Activated gamma-delta T cell treated with Interleukin-2 at 50 U/mL for 16 hours (primary cell): ENCODE measurements around the gene MORN4.
"Not testable (repeated sequence)": the region's sequence is repeated elsewhere in the genome, so short reads cannot be mapped to it uniquely, and the experiment has no call there.

Source experiments
- DNase-seq: peaks from one replicate; pipeline ENCODE4 v3.0.0-alpha.2; 2020

MORN4 gene

DNA sequence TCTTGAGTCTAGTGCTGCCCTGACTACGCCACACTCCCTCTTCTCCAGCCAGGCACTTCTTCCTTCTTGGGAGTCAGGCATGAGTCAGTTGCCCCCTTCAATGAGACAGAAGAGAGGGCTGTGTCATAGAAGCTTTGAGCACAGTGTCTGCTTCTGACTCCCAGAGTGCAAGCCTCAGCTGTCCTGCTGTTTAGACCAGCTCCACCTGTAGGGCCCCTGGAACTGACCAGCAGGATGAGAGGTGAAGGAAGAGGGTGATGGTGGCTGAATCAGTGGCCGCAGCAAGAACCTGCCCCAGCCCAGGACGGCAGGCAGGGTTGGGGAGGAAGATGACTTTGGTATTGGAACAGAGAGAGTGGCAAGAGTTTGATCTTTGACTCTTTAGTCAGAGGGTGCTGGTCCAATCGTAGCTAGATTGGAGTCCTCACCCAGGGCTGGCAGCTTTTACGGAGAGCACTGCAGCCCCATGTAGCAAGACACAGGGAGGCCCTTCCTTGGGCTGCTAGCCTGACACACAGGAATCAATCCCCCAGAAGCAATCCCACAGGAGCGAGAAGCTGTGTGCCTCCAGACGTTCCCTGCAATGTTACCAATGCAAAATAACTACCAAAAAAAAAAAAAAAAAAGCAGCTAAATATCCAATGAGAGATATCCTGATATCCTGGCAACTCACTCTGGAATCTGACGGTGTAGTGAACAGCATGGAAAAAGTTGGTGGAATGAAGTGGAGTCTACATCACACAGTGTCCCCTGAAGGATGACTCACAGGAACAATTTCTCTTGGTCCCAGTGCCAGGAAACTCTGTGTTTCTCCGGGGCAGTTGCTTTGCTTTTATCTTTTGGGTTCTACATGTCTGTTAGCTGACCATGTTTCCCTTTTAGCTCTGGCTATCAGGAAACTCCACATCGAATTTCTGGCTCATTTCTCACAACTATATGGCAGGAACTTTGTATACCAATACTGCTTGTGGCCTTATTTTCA is 36.9 kb downstream of the MORN4 start:
- DNase-seq: no peak

DNA sequence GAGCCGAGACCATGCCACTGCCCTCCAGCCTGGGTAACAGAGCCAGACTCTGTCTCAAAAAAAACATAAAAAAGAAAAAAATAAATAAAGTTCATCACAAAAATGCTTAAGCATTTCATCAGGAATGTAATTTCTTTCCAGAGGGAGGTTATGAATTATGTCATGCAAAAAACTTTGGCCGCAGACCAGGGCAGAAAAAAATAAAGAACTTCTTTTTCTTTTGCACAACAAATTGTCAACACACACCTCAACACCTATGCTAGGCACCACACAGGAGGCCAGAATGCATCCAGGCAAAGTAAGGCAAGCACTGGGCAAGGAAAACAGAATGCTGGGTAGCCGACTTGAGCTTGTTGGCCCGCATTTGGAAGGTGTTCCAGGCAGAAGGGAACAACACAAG is 39.9 kb downstream of the MORN4 start:
- DNase-seq: no peak

DNA sequence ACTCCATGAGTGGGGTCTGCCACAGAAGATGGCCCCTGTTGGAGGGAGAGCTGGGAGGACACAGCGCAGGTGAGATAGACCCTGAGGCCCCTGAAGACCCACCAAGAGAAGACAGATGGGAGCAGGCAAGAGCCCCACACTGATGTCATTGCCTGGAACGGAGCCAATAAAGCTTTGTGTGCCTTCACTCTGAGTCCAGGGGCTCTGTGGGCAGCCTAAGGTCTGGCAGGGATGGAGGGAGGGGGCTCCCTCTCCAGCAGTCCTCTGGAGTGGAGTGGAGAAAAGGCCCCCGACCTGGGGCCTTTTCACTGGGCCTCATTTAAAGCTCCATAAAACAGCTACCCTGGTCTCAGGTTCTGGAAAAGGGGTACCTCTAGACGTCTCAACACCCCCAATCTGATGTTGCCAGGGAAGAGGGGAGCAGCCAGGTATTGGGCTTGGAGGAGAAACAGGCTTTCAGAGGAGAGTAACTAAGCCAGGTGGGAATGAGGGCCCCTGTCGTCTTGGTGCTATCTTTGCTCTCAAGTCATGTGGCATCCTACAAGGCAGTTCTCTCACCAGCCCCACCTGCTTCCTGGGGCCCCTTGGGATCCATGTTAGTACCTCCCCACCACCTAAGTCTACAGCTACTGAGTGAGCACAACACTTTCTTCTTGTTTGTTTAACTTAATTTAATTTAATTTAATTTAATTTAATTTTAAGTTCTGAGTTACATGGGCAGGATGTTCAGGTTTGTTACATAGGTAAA is 42.4 kb downstream of the MORN4 start:
- no peak for DNase-seq

DNA sequence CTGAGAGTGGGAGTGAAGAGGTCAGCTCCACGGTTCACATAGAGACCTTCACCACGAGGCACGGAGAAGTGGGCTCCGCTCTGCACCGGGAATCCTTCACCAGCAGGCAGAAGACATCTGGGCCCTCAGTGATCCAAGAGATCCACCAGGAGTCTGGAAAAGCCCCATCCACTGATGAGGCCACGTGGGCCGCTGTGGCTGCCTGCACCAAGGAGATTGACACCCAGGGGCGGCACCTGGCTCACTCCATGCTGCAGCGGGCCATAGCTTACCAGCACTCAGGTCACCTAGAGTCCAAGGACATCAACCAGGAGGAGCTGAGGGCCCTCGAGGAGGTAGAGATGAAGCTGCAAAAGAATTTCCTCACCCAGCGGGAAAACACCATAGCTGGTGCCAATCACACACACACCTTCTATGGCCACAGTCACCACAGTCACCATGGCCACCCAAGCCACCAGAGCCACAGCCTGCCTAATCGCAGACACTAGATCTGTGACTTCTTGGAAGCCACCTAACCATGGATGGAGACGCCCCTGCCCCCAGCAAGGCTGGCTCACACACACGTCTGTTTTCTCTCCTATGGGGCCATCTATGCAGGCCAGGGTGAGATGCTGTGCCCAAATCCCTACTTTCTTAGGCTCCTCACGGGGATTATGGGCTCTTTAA is 43.1 kb downstream of the MORN4 start:
- no peak for DNase-seq

DNA sequence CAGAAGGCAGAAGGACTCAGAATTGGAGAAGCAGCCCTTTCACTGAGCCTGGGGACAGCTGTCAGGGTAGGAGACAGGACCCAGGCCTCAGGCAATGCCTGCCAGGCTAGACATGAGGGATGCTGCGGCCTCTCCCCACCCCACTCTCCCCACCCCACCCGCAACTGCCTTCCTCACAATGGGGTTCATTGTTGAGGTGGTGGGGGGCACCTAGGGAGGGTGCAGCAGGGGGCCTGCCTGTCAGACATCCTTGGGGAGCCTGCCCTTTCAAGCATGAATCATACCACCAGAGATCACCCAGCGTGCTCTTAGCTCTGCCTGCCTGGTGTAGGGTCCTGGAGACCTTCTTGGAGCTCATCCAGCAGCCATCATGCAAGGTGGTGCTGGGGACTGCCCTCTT is 43.8 kb downstream of the MORN4 start, which contains the start of gene C10orf62:
Gene C10orf62 (plus strand): TSS at position 243 of the 400 bp plus-strand sequence. CDS start 177 bp downstream, outside the sequence.
- no peak for DNase-seq

DNA sequence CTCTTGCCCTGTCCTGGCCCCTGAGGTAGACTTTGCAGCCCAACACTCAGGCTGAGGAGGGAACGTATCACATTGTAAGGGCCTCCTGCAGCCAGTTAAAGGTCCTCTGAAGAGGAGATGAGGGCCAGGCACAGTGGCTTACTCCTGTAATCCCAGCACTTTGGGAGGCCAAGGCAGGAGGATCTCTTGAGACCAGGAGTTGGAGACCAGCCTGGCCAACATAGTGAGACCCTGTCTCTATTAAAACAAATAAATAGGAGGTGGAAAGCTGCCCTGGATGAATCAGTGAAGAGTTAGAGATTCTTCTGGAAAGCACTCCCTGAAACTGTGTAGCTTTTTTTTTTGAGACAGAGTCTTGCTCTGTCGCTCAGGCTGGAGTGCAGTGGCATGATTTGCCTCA is 46.1 kb downstream of the MORN4 start:
- no peak for DNase-seq

DNA sequence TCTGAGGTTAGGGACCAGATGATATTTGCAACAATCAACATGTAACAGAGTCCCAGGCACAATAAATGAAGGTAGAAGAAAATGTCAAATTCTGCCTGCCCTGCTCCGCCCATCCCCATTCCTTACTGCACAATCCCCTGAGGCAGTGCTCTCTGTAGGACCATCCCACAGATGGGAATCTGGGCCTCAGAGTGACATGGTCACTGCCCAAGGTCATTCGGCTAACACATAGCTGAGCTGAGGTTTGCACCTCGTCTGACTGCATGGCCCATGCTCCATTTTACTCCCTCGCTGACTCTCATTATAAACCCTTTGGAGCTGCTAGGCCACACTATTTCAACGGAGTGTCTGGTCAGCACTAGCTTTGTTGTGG is 47.9 kb downstream of the MORN4 start:
- DNase-seq: no peak

DNA sequence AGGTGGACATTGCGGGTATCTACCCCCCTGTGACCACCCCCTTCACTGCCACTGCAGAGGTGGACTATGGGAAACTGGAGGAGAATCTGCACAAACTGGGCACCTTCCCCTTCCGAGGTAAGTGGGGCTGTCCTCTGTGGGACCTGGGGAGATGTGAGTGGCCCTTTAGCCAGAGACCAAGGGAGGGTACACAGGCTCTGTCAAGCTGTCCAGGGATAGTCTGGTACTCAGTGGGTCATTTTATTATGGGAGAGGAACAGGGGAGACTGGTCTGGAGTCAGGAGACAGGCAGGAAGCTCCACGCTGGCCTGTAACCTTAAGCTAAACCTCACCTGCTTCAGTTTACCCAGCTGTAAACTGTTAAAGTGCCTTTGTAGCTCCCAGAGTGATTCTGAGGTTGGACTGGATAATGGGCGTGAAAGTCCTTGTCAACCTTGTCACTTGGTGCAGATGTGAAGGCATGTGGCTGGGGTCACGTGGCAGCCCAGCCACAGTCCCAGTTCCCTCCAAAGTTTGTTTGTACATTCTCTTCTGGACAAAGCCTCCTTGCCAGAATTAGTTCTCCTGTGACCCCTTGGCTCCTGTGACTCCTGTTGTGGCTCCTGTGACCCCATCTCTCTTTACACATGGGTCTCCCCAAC is 48.4 kb downstream of the MORN4 start:
- no peak for DNase-seq

DNA sequence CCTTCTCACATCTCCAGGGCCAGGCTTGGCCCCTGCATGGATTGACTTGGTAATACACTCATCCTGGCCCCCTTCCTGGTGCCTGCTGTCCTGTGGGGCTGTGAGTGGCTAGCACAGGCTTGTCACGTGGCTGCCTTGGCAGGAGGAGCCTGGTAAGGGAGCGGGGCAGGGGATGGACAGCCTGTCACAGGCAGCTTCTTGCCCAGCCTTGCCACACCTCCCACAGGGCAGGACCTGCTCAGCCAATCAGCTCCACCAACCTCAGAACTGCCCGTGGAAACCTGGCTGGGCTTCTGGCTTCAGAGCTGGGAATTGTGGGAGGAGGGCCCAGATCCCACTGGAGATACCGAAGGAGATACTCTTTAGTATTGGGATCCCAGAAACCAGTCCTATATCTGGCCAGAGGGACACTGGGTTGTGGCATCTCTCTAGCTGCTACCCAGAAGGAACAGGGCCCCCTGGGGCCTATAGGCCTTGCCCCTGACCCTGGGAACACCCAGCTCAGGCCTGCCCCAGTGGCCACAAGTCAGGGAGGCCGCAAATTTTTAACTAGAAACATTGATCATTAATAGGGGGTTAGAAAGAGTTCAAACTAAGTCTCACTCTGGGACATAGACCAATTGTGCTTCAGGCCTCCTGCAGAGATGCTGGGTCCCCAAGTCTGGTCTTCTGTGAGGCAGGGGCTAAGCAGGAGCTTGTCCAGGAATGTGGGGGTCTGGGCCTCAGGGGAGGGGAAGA is 49.1 kb downstream of the MORN4 start, which contains the start of gene HOGA1:
Gene HOGA1 (plus strand): TSS at position 330 of the 738 bp plus-strand sequence. CDS start 315 bp downstream, at position 645.
- no peak for DNase-seq

DNA sequence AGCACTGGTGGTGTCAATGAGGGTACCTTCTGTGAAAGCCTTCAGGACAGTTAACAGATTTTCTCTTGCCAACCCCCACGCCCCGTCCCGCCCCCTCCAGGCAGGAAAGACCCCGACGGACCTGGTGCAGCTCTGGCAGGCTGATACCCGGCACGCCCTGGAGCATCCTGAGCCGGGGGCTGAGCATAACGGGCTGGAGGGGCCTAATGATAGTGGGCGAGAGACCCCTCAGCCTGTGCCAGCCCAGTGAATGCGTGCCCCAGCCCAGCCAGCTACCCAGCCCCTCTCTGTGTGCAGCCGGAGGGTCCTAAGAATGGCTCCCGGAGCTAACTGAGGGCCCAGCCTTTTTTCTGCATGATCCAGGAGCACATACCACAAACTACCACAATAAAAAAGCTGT is 49.8 kb downstream of the MORN4 start:
- no peak for DNase-seq

DNA sequence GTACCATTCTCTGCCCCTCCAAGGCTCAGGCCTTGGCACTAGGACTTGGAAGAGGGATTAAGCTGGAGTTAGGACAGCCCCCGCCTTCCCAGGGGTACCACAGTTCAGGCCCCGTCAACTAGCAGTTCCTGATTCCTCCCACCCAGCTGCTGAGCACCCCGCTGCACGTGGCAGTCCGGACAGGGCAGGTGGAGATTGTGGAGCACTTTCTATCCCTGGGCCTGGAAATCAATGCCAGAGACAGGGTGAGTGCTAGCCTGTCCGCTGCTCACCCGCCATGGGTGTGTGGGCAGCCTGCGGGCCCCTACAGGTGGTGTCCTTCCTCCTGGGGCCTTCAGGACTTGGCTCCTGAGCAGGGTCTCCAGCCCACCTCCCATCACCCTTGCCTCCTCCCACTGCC is 51.1 kb downstream of the MORN4 start:
- DNase-seq: no peak

DNA sequence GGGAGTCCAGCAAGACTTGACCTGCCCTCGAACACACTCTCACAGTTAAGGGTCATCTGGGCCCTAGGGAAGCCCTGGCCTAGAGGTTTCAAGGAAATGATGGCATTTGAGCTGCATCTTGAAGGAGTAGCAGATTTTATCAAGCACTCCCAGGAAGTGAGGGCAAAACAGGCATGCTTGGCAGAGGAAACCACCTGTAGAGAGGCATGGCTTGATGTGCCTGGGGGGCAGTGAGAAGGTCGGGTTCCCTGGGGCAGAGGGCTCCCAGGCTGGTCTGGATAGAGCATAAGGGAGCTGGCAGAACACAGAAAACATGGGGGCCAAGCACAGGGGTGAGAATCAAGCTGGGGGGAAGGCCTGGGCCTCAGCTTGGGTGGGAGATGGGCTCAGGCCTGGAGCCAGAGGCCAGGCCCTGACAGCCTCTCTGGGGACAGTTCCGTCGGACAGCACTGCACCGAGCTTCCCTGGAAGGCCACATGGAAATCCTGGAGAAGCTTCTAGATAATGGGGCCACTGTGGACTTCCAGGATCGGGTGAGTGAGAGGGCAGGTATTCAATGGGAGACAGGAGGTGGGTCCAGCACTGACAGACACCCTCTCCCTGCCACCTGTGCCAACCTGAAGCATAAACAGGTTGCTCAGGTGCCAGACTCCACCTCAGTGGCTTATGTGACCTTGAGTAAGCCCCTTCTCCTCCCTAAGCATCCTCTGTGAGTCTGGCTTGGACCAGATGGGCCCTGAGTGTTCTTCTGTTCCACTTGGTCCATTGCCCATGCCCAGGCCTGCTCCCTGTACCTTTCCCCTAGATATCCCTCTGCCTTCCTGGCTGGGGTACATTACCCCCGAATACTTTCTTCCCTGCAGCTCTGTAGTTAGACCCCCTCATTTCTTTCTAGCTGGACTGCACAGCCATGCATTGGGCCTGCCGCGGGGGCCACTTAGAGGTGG is 52.6 kb downstream of the MORN4 start:
- DNase-seq: no peak

DNA sequence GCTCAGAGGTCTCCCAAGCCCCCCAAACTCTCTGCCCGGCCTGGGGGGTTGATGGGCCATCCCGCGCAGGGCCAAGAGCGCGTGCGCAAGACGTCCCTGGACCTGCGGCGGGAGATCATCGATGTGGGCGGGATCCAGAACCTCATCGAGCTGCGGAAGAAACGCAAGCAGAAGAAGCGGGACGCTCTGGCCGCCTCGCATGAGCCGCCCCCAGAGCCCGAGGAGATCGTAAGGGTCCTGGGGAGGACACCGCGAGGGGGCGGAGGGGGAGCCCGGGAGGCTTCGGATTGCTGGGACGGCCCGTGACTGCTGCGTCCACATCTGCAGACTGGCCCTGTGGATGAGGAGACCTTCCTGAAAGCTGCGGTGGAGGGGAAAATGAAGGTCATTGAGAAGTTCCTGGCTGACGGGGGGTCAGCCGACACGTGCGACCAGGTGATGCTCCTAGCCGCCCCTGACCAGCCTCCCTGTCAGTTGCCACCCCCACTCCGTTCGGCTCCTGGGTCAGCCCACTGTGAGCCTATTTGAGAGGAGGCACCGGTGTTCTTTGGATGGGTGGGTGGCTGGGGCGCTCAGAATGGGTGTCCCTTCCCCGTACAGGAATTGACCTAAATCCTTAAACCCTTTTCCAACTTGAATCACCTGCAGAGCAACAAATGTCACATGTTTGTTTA is 55.0 kb downstream of the MORN4 start:
- DNase-seq: no peak

DNA sequence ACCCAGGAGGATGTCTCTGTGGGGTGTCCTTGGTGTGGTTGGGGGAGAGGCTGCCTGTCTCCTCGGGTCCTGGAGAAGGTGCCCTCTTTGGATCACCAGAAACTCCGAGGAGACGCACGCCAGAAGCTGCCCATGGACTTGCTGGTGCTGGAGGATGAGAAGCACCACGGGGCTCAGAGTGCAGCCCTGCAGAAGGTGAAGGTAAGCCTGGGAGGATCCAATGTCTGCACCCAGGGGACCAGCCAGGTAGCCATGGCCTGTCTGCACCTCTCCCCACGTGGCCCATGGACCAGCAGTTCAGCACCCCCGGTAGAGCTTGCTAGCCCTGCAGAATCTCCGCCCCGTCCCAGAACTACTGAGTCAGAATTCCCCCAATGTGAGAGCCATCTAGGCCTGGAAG is 55.6 kb downstream of the MORN4 start:
- no peak for DNase-seq

DNA sequence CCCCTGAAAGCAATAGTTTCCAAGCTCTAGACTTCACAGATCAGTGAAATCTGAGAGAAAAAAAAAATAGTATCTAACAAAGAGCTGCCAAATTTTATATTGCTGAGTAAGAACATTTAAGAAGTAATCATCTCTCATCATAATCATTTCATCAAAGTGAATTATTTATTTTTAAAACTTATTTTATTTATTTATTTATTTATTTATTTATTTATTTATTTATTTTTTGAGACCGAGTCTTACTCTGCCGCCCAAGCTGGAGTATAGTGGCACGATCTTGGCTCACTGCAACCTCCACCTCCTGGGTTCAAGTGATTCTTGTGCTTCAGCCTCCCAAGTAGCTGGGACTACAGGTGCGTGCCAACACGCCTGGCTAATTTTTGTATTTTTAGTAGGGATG is 56.8 kb downstream of the MORN4 start:
- not testable (repeated sequence) for DNase-seq

DNA sequence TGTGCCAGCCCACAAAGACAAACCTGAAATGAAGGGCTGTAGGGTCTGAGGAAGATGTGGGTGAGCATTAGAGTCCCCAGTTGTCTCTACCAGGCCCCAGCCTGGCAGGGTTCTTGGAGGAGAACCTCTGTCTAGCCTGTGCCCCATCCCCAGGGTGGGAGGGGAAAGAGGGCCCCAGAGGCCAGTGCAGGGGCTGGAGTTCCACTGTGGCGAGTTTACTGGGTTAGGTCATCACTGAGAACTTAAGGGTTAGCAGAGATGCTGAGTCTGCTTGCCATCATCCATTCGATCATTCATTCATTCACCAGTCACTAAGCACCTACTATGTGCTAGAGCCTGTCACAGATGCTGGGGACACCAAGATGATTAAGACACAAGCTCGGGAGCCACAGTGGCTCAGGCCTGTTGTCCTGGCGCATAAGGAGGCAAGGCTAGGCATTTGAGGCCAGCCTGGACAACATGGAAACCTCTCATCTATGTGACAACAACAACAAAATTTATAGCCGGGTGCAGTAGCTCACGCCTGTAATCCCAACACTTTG is 58.1 kb downstream of the MORN4 start:
- DNase-seq: no peak

DNA sequence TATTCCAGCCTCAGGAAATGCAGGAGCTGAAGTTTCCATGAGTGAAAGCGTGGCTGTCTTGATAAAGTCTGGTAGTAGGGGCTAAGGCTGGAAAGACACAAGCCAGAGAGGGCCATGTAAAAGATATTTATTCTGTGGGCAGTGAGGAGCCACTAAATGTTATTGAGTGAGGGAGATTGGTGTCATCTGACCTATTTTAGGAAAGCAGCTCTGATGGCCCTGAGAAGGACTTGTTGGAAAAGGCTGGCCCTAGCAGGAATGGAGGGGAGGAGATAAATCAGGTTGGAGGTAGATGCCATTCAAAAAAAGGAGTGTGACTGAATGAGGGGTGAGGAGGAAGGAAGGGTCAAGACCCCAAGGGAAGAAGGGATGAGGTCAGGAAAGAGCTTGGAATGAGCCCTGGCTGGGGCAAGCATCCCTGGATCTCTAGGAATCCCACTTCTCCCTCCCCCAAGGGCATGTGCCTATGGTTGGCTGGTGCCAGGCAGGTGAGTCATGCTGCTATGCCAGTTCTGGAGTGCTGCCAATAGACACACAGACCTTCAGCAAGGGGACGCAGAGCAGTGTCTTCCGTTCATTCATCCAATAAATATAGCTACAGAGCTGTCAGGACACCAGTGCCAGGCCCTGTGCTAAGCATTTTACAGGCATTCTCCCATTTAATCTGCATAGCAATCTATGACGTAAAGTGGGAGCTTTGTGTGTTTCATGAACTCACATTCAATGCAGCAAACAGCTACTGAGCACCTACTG is 58.8 kb downstream of the MORN4 start:
- DNase-seq: no peak

DNA sequence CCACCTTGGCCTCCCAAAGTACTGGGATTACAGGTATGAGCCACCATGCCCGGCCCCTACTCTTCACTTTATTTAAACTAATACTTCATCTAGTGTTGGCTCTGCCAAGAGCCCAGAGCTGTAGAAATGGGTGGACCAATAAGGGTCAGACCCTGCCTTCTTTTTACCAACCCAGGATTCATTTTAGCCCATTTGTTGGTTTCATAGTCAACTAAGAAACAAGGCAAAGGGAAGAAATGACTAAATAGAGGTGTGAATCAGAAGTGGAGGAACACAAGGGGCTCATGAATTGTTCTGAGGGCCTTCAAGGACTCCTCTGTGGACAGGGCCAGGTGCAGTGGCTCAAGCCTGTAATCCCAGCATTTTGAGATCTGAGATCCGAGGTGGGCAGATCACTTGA is 59.6 kb downstream of the MORN4 start:
- no peak for DNase-seq

DNA sequence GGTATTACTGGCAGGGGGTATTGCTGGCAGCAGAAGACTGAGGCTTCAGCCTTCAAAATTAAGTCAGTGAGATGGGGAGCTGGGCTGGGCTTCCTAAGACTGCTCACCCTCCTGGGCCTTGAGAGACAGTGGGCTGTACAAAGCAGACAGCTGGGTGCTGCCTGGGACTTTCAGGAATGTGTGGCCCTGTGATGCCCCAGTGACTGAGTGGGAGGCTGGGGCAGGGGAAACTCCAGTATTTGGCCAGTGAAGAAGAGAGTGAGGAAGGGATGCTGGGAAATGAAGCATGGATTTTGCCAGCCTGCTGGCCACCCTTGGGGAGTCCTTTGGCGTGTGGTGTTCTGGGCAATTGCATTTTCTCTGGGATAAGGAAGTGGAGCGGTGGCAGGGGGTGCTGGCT is 60.3 kb downstream of the MORN4 start:
- no peak for DNase-seq
